OCI-LY1 (cell line): Measurements from ENCODE around the gene CCDC102A.

Source experiments
- H2AFZ ChIP-seq: fragments of 200-600 bp; sonication (generic), shearing (Covaris generic); 2 replicates; pipeline ENCODE4 v1.6.0; 2014; ENCODE audit warnings: antibody characterized with exemption, mild to moderate bottlenecking, low read length
- H3F3A ChIP-seq: fragments of 200-600 bp; sonication (generic), shearing (Covaris generic); 2 replicates; pipeline ENCODE4 v1.6.0; 2014; ENCODE audit warnings: mild to moderate bottlenecking, antibody characterized with exemption, low read length, moderate library complexity; ENCODE audit not compliant: insufficient read depth
- H3K27ac ChIP-seq: fragments of 200-600 bp; sonication (generic); 2 replicates; pipeline ENCODE4 v1.5.1; 2014; ENCODE audit warnings: low read length, mixed run types, mild to moderate bottlenecking, low read depth; ENCODE audit not compliant: poor library complexity, severe bottlenecking
- H3K27me3 ChIP-seq: fragments of 200-600 bp; sonication (generic); 2 replicates; pipeline ENCODE4 v1.6.0; 2014; ENCODE audit warnings: antibody characterized with exemption, mild to moderate bottlenecking, low read length, moderate library complexity; ENCODE audit not compliant: insufficient read depth
- H3K36me3 ChIP-seq: fragments of 200-600 bp; sonication (generic); 2 replicates; pipeline ENCODE4 v1.6.1; 2014; ENCODE audit warnings: mild to moderate bottlenecking, antibody characterized with exemption, low read length, moderate library complexity, mixed read lengths; ENCODE audit not compliant: insufficient read depth
- H3K4me1 ChIP-seq: fragments of 200-600 bp; sonication (generic); 2 replicates; pipeline ENCODE4 v1.5.1; 2014; ENCODE audit warnings: mild to moderate bottlenecking, low read length, moderate library complexity; ENCODE audit not compliant: insufficient read depth, severe bottlenecking
- H3K4me2 ChIP-seq: fragments of 200-600 bp; sonication (generic), shearing (Covaris generic); 2 replicates; pipeline ENCODE4 v1.6.1; 2014; ENCODE audit warnings: low read length
- H3K4me3 ChIP-seq: fragments of 200-600 bp; sonication (generic); 2 replicates; pipeline ENCODE4 v1.5.1; 2014; ENCODE audit warnings: low read length, low read depth, mild to moderate bottlenecking, mixed read lengths; ENCODE audit not compliant: poor library complexity, severe bottlenecking
- H3K79me2 ChIP-seq: fragments of 200-600 bp; shearing (Covaris generic); 2 replicates; pipeline ENCODE4 v1.6.1; 2016; ENCODE audit warnings: mixed run types, low read length, mixed read lengths; ENCODE audit not compliant: insufficient read depth
- H3K9ac ChIP-seq: fragments of 200-600 bp; sonication (generic), shearing (Covaris generic); 2 replicates; pipeline ENCODE4 v1.6.1; 2014; ENCODE audit warnings: mild to moderate bottlenecking, low read length, mixed read lengths
- H3K9me2 ChIP-seq: fragments of 200-600 bp; sonication (generic), shearing (Covaris generic); 2 replicates; pipeline ENCODE4 v1.6.1; 2014; ENCODE audit warnings: low read depth, mild to moderate bottlenecking, low read length, mixed read lengths
- H3K9me3 ChIP-seq: fragments of 200-600 bp; shearing (Covaris generic); 2 replicates; pipeline ENCODE4 v1.6.1; 2014; ENCODE audit warnings: low read length, mixed read lengths
- H4K20me1 ChIP-seq: fragments of 200-600 bp; sonication (generic), shearing (Covaris generic); 2 replicates; pipeline ENCODE4 v1.6.0; 2016; ENCODE audit warnings: mild to moderate bottlenecking, low read length; ENCODE audit not compliant: insufficient read depth
- CTCF ChIP-seq: fragments of 200-600 bp; sonication (generic), shearing (Covaris generic); IDR thresholded peaks from 2 replicates; pipeline ENCODE4 v1.5.1; 2017; ENCODE audit warnings: mild to moderate bottlenecking, antibody characterized with exemption, low read length, moderate library complexity, mixed read lengths
- EZH2 ChIP-seq: fragments of 200-600 bp; sonication (generic), shearing (Covaris generic); IDR thresholded peaks from 2 replicates; pipeline ENCODE4 v1.8.0; 2017; ENCODE audit warnings: borderline replicate concordance, mixed run types, mild to moderate bottlenecking, antibody characterized with exemption, low read length, moderate library complexity, mixed read lengths

CCDC102A gene

GRCh38 chr16:57508035-57508425, 28.3 kb downstream of the CCDC102A start:
- H4K20me1 ChIP-seq: no peaks in the 10 kb centered on the region
- H3K36me3 ChIP-seq: no peaks in the 10 kb centered on the region
- H3K9ac ChIP-seq: no peak overlapping the region
- H3K9me2 ChIP-seq: no peaks in the 10 kb centered on the region
- no peaks in the 10 kb centered on the region for H3K4me1 ChIP-seq
- peaks cover 8% of the 10 kb centered on the region; the same call in 1 of the 2 replicates for H3K27me3 ChIP-seq
- H3K4me2 ChIP-seq: no peak overlapping the region
- no peaks in the 10 kb centered on the region for H3K79me2 ChIP-seq
- H2AFZ ChIP-seq: no peak overlapping the region
- no peaks in the 10 kb centered on the region for H3F3A ChIP-seq
- H3K9me3 ChIP-seq: no peaks in the 10 kb centered on the region
- TF ChIP-seq EZH2: no peak
- no peak overlapping the region for H3K4me3 ChIP-seq
- no peak overlapping the region for H3K27ac ChIP-seq

GRCh38 chr16:57507136-57508034, 29.0 kb downstream of the CCDC102A start:
- no peak overlapping the region for H3K4me3 ChIP-seq
- no peaks in the 10 kb centered on the region for H3K4me1 ChIP-seq
- H3K79me2 ChIP-seq: no peaks in the 10 kb centered on the region
- H3K4me2 ChIP-seq: no peak overlapping the region
- H3K9me3 ChIP-seq: no peaks in the 10 kb centered on the region
- H4K20me1 ChIP-seq: no peaks in the 10 kb centered on the region
- no peaks in the 10 kb centered on the region for H3F3A ChIP-seq
- no peak overlapping the region for H3K27ac ChIP-seq
- H2AFZ ChIP-seq: no peak overlapping the region
- peaks cover 8% of the 10 kb centered on the region; the same call in 1 of the 2 replicates for H3K27me3 ChIP-seq
- H3K36me3 ChIP-seq: no peaks in the 10 kb centered on the region
- H3K9ac ChIP-seq: no peak overlapping the region
- TF ChIP-seq EZH2: no peak
- no peak for TF ChIP-seq CTCF
- no peaks in the 10 kb centered on the region for H3K9me2 ChIP-seq

- H3K9me2 ChIP-seq: no peaks in the 10 kb centered on the region
- peaks cover 9% of the 10 kb centered on the region; the same call in 1 of the 2 replicates for H3K27me3 ChIP-seq
- H4K20me1 ChIP-seq: no peaks in the 10 kb centered on the region
- no peaks in the 10 kb centered on the region for H3K9me3 ChIP-seq
- no peak overlapping the region for H3K4me2 ChIP-seq
- no peaks in the 10 kb centered on the region for H3K79me2 ChIP-seq
- H3F3A ChIP-seq: no peaks in the 10 kb centered on the region
- H3K4me3 ChIP-seq: no peak overlapping the region
- H3K36me3 ChIP-seq: no peaks in the 10 kb centered on the region
- no peaks in the 10 kb centered on the region for H3K4me1 ChIP-seq
- no peak overlapping the region for H3K9ac ChIP-seq
- no peak for TF ChIP-seq EZH2
- TF ChIP-seq CTCF: no peak
- no peak overlapping the region for H3K27ac ChIP-seq
- no peak overlapping the region for H2AFZ ChIP-seq
Observed at GRCh38 chr16:57505169-57505568, 31.2 kb downstream of the CCDC102A start.
